Measurements from ENCODE around the gene PLCH2.
"Not testable (repeated sequence)": the region's sequence is repeated elsewhere in the genome, so short reads cannot be mapped to it uniquely, and the experiment has no call there.

PLCH2 gene

GRCh38 chr1:2542246-2542915, 66.3 kb downstream of the PLCH2 start:
- no peak for DNase-seq (ENCODE audit: low read depth in 2 of 3, low spot score in 2 of 3)

- no peak for DNase-seq (ENCODE audit: low read depth in 2 of 3, low spot score in 2 of 3)
Measured at GRCh38 chr1:2543543-2544092, 67.5 kb downstream of the PLCH2 start.

DNA sequence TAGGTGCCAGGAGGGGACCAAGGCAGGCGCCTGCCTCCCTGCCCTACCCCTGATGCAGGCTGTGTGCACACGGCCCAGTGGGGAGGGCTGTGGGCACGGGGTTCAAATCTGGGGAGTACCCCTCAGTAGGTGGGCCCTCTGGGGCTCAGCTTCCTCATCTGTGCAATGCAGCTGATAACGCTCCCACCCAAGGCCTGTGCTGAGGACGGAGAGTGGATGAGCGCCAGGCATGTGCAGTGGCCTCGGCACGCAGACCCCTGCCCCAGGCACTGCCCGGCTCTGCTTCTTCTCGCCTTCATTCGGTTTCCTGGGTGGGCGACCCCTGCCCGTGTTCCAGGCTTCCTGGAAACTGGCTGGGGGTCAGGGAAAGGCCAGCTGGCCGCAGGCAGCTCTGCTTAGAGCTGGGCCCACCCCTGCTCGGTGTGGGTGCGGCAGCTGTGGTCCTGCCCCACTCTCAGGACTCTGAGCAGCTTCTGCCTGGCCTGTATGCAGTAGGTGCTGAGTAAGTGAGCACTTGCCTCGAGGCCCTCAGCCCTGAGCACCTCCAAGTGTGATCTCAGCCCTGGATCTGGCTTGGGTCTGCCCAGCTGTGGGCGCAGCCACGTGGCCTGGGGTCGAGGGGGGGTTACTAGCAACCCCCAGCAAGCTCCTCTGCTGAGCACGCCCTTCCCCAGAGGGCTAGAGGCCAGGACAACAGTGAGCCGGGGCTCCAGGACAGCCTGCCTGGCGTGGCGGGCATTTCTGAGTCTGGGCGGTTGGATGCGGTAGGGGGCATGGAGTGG, 68.2 kb downstream of the PLCH2 start:
- DNase-seq (ENCODE audit: low read depth in 2 of 3, low spot score in 2 of 3): no peak

DNA sequence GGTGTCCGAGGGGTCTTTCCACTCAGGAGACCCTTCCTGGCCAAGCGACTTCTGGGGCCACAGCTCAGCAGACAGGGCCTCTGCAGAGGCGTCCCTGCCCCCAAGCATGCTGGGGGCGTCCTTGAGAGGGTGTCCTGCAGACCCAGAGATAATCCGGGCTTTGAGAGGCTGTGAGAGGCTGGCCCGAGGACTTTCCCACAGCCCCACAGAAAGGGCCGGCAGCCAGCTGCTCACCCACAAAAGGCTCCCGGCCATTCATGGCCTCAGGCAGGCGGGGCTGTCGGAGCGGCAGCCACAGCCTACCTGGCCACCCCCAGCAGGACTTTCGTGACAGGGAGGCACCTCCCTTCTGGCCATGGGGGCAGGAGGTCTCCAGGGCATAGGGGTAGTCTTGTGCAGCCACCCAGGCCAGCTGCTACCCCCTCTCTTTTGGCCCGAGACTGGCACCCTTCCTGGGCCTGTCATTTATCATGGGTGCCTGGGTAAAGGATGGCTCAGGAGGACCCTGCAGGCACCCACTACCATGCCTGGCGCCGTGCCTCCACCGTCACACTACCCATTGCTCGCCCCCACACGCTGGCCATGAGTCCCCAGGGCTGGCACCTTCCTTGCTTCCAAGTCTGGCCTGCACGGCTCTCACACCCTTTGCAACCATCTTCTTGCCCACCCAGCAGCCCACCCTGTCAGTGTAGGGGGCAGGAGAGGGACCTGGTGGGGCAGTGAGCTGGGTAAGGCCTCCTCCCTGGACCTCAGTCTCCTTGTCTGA, 69.0 kb downstream of the PLCH2 start:
- no peak for DNase-seq (ENCODE audit: low read depth in 2 of 3, low spot score in 2 of 3)

- DNase-seq (ENCODE audit: low read depth in 2 of 3, low spot score in 2 of 3): peak; percentile 68 to 71 (median 68)
Measured at GRCh38 chr1:2545754-2546514, 69.8 kb downstream of the PLCH2 start.

- peak in 2 of 3 experiments; percentile 70 to 71 for DNase-seq (ENCODE audit: low read depth in 2 of 3, low spot score in 2 of 3)
Measured at GRCh38 chr1:2546515-2547209, 70.6 kb downstream of the PLCH2 start.

DNA sequence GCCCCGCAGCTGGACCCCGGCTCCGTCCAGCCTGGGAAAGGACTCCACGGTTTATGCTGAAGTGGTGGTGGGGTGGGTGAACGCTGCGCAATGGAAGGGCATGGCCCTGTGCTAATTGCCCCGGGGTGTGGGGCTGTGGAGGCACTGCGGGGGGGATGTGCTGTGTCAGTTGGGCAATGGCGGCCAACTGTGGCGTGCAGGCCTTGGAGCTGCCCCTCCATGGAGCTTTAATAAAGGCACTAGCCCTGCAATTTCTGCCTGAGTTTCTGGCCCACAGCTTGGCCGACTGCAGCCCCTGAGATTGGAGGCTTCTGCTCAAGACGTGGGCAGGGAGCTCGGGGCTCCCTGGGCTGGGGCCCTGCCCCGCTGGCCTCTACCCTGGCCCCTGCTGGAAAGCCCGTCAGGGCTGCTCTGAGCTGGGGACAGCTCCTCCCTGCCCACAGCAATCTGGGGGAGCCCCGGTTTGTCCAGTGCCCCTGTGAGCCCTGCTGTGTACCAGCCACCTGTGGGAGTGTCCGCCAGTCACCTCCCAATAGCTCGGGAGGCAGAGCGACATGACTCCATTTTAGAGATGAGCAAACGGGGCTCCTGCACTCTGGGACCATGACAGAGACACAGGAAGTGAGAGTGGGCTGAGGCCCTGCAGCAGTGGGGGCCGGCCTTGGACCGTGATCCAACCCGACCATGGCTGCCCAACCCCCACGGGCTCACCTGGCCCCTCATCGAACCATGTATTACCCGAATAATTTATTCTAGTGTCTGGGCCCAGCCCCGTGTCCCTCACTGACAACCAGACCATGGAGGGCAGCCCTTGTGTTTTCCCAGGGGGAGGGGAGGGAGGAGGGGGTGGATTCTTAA, 71.3 kb downstream of the PLCH2 start:
- no peak for DNase-seq (ENCODE audit: low read depth in 2 of 3, low spot score in 2 of 3)

DNA sequence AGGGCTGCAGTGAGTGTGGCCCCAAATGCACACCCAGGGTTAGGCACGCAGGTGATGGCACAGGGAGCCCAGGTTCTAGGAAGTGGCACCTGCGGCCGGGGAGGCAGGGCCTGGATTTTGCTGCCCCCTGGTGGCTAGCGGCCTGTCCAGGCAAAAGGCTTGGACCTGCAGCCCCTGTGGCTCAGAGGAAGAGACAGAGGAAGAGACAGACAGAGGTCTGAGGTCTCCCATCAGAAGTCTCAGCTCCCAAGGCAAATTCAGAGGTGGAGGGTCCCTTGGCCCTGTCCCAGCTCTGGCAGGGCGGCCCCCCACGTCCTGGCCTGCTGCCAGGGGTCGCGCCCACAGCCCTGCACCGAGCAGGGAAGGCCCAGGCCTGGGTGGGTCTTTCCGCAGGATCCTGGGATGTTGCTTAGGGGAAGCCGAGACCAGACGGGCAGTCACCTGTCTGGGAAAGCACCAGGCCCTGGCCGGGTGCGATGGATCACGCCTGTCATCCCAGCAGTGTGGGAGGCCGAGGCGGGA, 72.0 kb downstream of the PLCH2 start:
- DNase-seq (ENCODE audit: low read depth in 2 of 3, low spot score in 2 of 3): peak in 2 of 3 experiments; percentile 77 to 78

GRCh38 chr1:2549367-2550029, 73.4 kb downstream of the PLCH2 start:
- DNase-seq (ENCODE audit: low read depth in 2 of 3, low spot score in 2 of 3): not testable (repeated sequence)

GRCh38 chr1:2550309-2550861, 74.3 kb downstream of the PLCH2 start:
- DNase-seq (ENCODE audit: low read depth in 2 of 3, low spot score in 2 of 3): not testable (repeated sequence)

DNA sequence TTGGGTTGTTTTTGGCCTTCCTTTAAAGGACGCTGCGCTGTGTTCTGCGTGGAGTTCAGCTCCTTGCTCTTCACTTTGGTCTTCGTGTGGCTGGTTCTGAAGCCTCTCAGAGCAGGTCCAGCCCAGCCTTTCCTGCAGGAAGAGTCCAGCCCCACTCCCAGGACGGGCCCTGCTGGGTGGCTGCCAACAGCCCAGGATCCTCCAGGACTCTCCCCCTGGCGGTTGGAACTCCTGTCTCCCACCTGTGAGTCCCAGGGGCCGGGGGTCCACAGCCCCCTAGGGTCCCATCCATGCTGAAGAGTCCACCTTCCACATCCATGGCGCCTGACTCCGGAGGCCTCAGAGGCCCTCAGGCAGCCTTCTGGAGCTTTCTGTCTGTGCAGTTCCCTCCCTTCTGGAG, 75.5 kb downstream of the PLCH2 start:
- not testable (repeated sequence) for DNase-seq (ENCODE audit: low read depth in 2 of 3, low spot score in 2 of 3)

DNA sequence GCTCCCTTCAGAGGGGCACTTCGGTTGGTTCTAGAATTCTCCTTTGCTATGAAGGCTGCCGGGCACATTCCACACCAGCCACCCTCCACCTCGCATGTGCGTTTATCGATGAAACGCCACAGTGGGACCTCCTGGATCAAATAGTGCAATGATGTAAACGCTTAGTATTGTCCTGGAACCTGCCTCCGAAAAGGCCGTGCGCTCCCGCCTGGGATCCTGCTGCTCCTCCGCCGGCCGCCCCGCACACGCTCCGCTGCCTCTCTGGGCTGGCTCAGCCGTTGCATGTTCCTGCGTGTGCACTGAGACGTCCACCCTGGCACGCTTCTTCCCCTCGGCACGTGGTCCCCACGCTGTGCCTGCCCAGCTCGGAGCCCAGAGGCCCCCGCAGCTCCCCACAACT, 76.1 kb downstream of the PLCH2 start:
- no peak for DNase-seq (ENCODE audit: low read depth in 2 of 3, low spot score in 2 of 3)

DNA sequence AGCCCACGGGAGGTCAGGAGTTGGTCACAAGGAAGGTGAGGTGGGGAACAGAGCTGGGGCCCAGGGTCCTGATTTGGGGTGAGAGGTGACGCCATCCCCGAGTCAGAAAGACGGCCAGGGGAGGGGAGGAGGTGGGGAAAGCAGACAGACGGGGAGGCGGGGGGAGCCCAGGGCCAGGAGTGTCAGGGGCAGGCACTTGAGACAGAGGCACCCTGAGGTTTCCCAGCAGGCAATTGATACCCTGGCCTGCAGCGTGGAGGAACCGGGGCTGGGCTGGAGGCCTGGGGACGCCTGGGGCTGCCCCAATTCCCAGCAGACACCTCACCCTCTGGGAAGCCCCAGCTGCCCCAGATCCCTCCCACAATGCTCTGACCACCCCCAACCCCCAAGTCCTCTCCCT, 77.0 kb downstream of the PLCH2 start:
- DNase-seq (ENCODE audit: low read depth in 2 of 3, low spot score in 2 of 3): not testable (repeated sequence)

DNA sequence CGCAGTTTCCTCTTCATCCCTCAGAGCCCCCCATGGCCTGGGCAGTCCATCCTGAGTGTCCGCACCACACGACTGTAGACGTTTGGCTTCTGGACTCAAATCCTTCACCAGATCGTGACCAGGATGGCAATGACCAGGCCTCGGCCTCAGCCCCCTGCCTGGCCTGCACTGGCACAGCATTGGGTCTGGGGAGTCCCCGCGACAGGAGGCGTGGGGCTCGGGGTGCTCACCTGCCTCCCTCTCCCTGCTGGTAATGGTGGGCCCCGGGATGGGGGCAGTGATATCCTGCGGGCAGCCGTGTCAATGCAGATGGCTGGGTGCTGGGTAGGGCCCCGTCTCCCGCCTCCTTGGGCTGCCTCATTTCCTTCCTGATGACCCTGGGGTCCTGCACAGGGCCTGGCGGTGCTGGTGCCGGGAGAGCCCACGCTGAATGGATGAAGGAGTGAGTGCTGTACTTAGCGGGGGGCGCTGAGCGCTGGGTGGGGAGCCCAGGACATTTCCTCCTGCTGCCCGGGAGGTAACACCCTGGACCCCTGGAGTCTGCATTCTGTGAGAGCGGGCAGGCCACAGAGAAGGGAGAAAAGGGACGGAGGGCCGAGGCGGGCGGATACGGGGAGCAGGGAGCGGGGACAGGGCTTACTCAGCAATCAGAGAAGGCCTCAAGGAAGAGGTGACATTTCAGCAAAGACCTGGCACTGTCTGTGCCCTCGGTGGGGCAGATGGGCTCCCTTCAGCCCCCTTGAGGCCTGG, 78.0 kb downstream of the PLCH2 start:
- DNase-seq (ENCODE audit: low read depth in 2 of 3, low spot score in 2 of 3): no peak

GRCh38 chr1:2554621-2555387, 78.7 kb downstream of the PLCH2 start:
- peak in 2 of 3 experiments; percentile 22 to 41 for DNase-seq (ENCODE audit: low read depth in 2 of 3, low spot score in 2 of 3)
